Measurements from ENCODE around the gene MACF1. TPM values are rescaled to one million over a fixed set of nuclear protein-coding genes. Genes with fewer than 3 reads are reported as not detected.
"Not testable (repeated sequence)": the region's sequence is repeated elsewhere in the genome, so short reads cannot be mapped to it uniquely, and the experiment has no call there.

Gene MACF1
- total and polyA plus RNA-seq, 8 donors = 49.8 to 161 (median 89.1) TPM

GRCh38 chr1:39488793-39489566 lies 284.5 kb downstream of the MACF1 start:
- WGBS, 2 donors = 74% methylated on average over 7 of the region's 7 CpGs
- FAIRE-seq = no peak
- Histone ChIP-seq H3K4me1 (peaks cover 0 to 3% (median 0%) of the 10 kb centered on the region in 3 donors), H3K9me3 (no peaks in the 10 kb centered on the region), H3K27ac (no peak overlapping the region), H3K4me3 (no peak overlapping the region), H3K36me3 (peaks cover 0 to 17% (median 4%) of the 10 kb centered on the region in 3 donors), H3K27me3 (no peaks in the 10 kb centered on the region)
- DNase-seq = peak in 1 of 6 donors; percentile 25
- ATAC-seq = no peak
- intact Hi-C loops (cut with DNase I) = no loop called here
- no peak for TF ChIP-seq CTCF (IDR thresholded peaks at IDR 0.05)

- ATAC-seq (no peak), DNase-seq (no peak), FAIRE-seq (no peak)
- H3K4me3 ChIP-seq = no peak overlapping the region
- no peaks in the 10 kb centered on the region for H3K9me3 ChIP-seq
- intact Hi-C loops (cut with DNase I) = no loop called here
- no peaks in the 10 kb centered on the region for H3K27me3 ChIP-seq
- H3K27ac ChIP-seq = no peak overlapping the region
- peaks cover 0 to 17% (median 4%) of the 10 kb centered on the region in 3 donors for H3K36me3 ChIP-seq
- H3K4me1 ChIP-seq = peaks cover 0 to 3% (median 0%) of the 10 kb centered on the region in 3 donors
- TF ChIP-seq CTCF (IDR thresholded peaks at IDR 0.05) = no peak
- WGBS, 2 donors = 80% methylated on average over 13 of the region's 13 CpGs
Measured at GRCh38 chr1:39489567-39490239, 285.2 kb downstream of the MACF1 start.

- WGBS, 2 donors = 11 to 18% methylated on average over 19 to 32 of the region's 32 CpGs
- no peak for TF ChIP-seq CTCF (IDR thresholded peaks at IDR 0.05)
- H3K27me3 ChIP-seq = no peaks in the 10 kb centered on the region
- H3K9me3 ChIP-seq = no peaks in the 10 kb centered on the region
- FAIRE-seq = no peak
- peak overlapping the region; percentile 29 to 65 (median 58) for H3K4me3 ChIP-seq
- peaks cover 0 to 8% (median 0%) of the 10 kb centered on the region in 3 donors for H3K36me3 ChIP-seq
- DNase-seq = peak in 5 of 6 donors; percentile 32 to 86 (median 69)
- intact Hi-C loops (cut with DNase I) = no loop called here
- ATAC-seq = peak; percentile 49 to 66 (median 63)
- peaks cover 0 to 3% (median 0%) of the 10 kb centered on the region in 3 donors for H3K4me1 ChIP-seq
- H3K27ac ChIP-seq = peak overlapping the region; percentile 30 to 62 (median 43)
Measured at GRCh38 chr1:39490596-39491145, 286.2 kb downstream of the MACF1 start.

GRCh38 chr1:39491146-39491921 lies 286.8 kb downstream of the MACF1 start, which contains the start of gene BMP8A:
BMP8A (plus strand) TSS chr1:39491636; CDS start chr1:39491992, 356 bp downstream.
- Histone ChIP-seq H3K9me3 (no peaks in the 10 kb centered on the region), H3K27me3 (no peaks in the 10 kb centered on the region), H3K27ac (peak within 1 kb of the TSS; percentile 30 to 62 (median 43)), H3K4me1 (peaks cover 0 to 3% (median 0%) of the 10 kb centered on the region in 3 donors), H3K4me3 (peak within 1 kb of the TSS; percentile 29 to 65 (median 58)), H3K36me3 (peaks cover 0 to 5% (median 0%) of the 10 kb centered on the region in 3 donors)
- intact Hi-C loops (cut with DNase I) = no loop called here
- TF ChIP-seq CTCF (IDR thresholded peaks at IDR 0.05) = no peak
- ATAC-seq = peak; percentile 87 to 92 (median 91)
- no peak for FAIRE-seq
- 0 to 1% methylated on average over 57 to 112 of the region's 112 CpGs for WGBS, 2 donors
- peak; percentile 70 to 92 (median 82) for DNase-seq

- WGBS, 2 donors = 21 to 27% methylated on average over 55 to 67 of the region's 67 CpGs
- H3K9me3 ChIP-seq; intact Hi-C loops (cut with DNase I); FAIRE-seq; H3K36me3 ChIP-seq; H3K27me3 ChIP-seq; H3K4me1 ChIP-seq; H3K27ac ChIP-seq; ATAC-seq: not testable (repeated sequence)
- peak overlapping the region in 2 of 4 donors; percentile 56 to 65 for H3K4me3 ChIP-seq
- DNase-seq = peak in 1 of 6 donors; percentile 75
Measured at GRCh38 chr1:39492118-39493042, 287.9 kb downstream of the MACF1 start.

- ATAC-seq; H3K9me3 ChIP-seq; H3K4me3 ChIP-seq; H3K27me3 ChIP-seq; intact Hi-C loops (cut with DNase I); H3K36me3 ChIP-seq; FAIRE-seq; H3K4me1 ChIP-seq; H3K27ac ChIP-seq; DNase-seq: not testable (repeated sequence)
- WGBS, 2 donors = 92 to 93% methylated on average over 13 of the region's 13 CpGs
Measured at GRCh38 chr1:39493043-39493810, 288.7 kb downstream of the MACF1 start.

Data from pancreas (tissue), 10 donors.